SU-DHL-6 (cell line): ENCODE data around the gene RILPL1.

Experiments
- H2AFZ ChIP-seq: fragments of 200-600 bp; sonication (generic); 2 replicates; pipeline ENCODE4 v1.6.1; 2014; ENCODE audit warnings: low read depth, mild to moderate bottlenecking, moderate library complexity, mixed read lengths, antibody characterized with exemption, low read length; ENCODE audit not compliant: severe bottlenecking
- H3F3A ChIP-seq: fragments of 200-600 bp; shearing (Covaris generic); 2 replicates; pipeline ENCODE4 v1.6.0; 2016; ENCODE audit warnings: antibody characterized with exemption, mild to moderate bottlenecking; ENCODE audit not compliant: insufficient read depth
- H3K27ac ChIP-seq: fragments of 200-600 bp; sonication (generic); 2 replicates; pipeline ENCODE4 v1.5.1; 2016; ENCODE audit warnings: low read depth, mild to moderate bottlenecking, low read length, moderate library complexity, mixed read lengths
- H3K27me3 ChIP-seq: fragments of 200-600 bp; sonication (generic), shearing (Covaris generic); 2 replicates; pipeline ENCODE4 v1.6.0; 2014; ENCODE audit warnings: mild to moderate bottlenecking, low read length
- H3K36me3 ChIP-seq: fragments of 200-600 bp; sonication (generic); 2 replicates; pipeline ENCODE4 v1.6.1; 2014; ENCODE audit warnings: mild to moderate bottlenecking, low read length, mixed read lengths
- H3K4me2 ChIP-seq: fragments of 300-600, 200-600 bp; shearing (Covaris generic), sonication (generic); 2 replicates; pipeline ENCODE4 v1.6.0; 2014; ENCODE audit warnings: low read length, low read depth, mild to moderate bottlenecking; ENCODE audit not compliant: poor library complexity, severe bottlenecking
- H3K4me3 ChIP-seq: fragments of 200-600 bp; sonication (generic); 2 replicates; pipeline ENCODE4 v1.5.1; 2014; ENCODE audit warnings: antibody characterized with exemption, low read length, mild to moderate bottlenecking, mixed read lengths; ENCODE audit not compliant: insufficient read depth, poor library complexity, severe bottlenecking
- H3K79me2 ChIP-seq: fragments of 200-600 bp; sonication (generic); 2 replicates; pipeline ENCODE4 v1.6.1; 2014; ENCODE audit warnings: mild to moderate bottlenecking, low read length, moderate library complexity; ENCODE audit not compliant: insufficient read depth
- H3K9ac ChIP-seq: fragments of 200-600 bp; sonication (generic); 2 replicates; pipeline ENCODE4 v1.7.0; 2014; ENCODE audit warnings: mild to moderate bottlenecking, low read length
- H3K9me2 ChIP-seq: fragments of 200-600 bp; sonication (generic); replicated peaks from 2 replicates; pipeline ENCODE4 v1.6.1; 2014; ENCODE audit warnings: low read length; ENCODE audit not compliant: insufficient read depth
- H3K9me3 ChIP-seq: fragments of 200-600 bp; sonication (generic); 2 replicates; pipeline ENCODE4 v1.6.1; 2014; ENCODE audit warnings: low read length, mixed read lengths; ENCODE audit not compliant: insufficient read depth
- H4K20me1 ChIP-seq: fragments of 200-600 bp; sonication (generic); 2 replicates; pipeline ENCODE4 v1.6.1; 2014; ENCODE audit warnings: low read depth, mild to moderate bottlenecking, antibody characterized with exemption, low read length, moderate library complexity, mixed read lengths
- CTCF ChIP-seq: fragments of 200-600 bp; sonication (generic); IDR thresholded peaks from one replicate; pipeline ENCODE4 v1.5.1; 2017; ENCODE audit warnings: antibody characterized with exemption, mild to moderate bottlenecking, low read length, moderate library complexity; ENCODE audit not compliant: insufficient read depth, poor library complexity, severe bottlenecking
- EZH2phosphoT487 ChIP-seq: fragments of 200-600 bp; sonication (generic), shearing (Covaris generic); conservative IDR thresholded peaks from 2 replicates; pipeline ENCODE4 v1.6.1; 2018; ENCODE audit warnings: mild to moderate bottlenecking, antibody characterized with exemption, low read length, moderate library complexity, mixed read lengths

The RILPL1 gene

GRCh38 chr12:123523518-123523917 is 10.0 kb downstream of the RILPL1 start:
- no peak overlapping the region for H3K4me3 ChIP-seq
- H4K20me1 ChIP-seq, result no peaks in the 10 kb centered on the region
- H3K9ac ChIP-seq, result no peak overlapping the region
- no peaks in the 10 kb centered on the region for H3K36me3 ChIP-seq
- no peaks in the 10 kb centered on the region for H3K9me3 ChIP-seq
- H3K9me2 ChIP-seq, result no peaks in the 10 kb centered on the region
- no peaks in the 10 kb centered on the region for H3F3A ChIP-seq
- H3K27ac ChIP-seq, result no peak overlapping the region
- H3K79me2 ChIP-seq, result no peaks in the 10 kb centered on the region
- H3K27me3 ChIP-seq, result no peaks in the 10 kb centered on the region
- TF ChIP-seq EZH2phosphoT487, result no peak
- no peak for TF ChIP-seq CTCF
- H3K4me2 ChIP-seq, result no peak overlapping the region
- no peak overlapping the region for H2AFZ ChIP-seq

GRCh38 chr12:123522164-123522563 is 11.4 kb downstream of the RILPL1 start:
- H4K20me1 ChIP-seq, result no peaks in the 10 kb centered on the region
- H3K4me2 ChIP-seq, result no peak overlapping the region

GRCh38 chr12:123520567-123521474 is 12.7 kb downstream of the RILPL1 start:
- no peaks in the 10 kb centered on the region for H4K20me1 ChIP-seq
- H3K9me3 ChIP-seq, result no peaks in the 10 kb centered on the region
- no peaks in the 10 kb centered on the region for H3K27me3 ChIP-seq
- H3K79me2 ChIP-seq, result no peaks in the 10 kb centered on the region
- H2AFZ ChIP-seq, result no peak overlapping the region
- no peaks in the 10 kb centered on the region for H3F3A ChIP-seq
- H3K27ac ChIP-seq, result no peak overlapping the region
- no peak overlapping the region for H3K4me2 ChIP-seq
- no peak overlapping the region for H3K9ac ChIP-seq
- no peaks in the 10 kb centered on the region for H3K36me3 ChIP-seq
- TF ChIP-seq CTCF (no peak), EZH2phosphoT487 (no peak)
- no peaks in the 10 kb centered on the region for H3K9me2 ChIP-seq
- H3K4me3 ChIP-seq, result no peak overlapping the region

More at GRCh38 chr12:123522164-123522563, 11.4 kb downstream of the RILPL1 start:
- Histone ChIP-seq H3F3A (no peaks in the 10 kb centered on the region), H3K27ac (no peak overlapping the region), H3K36me3 (no peaks in the 10 kb centered on the region), H2AFZ (no peak overlapping the region), H3K9me2 (no peaks in the 10 kb centered on the region), H3K9ac (no peak overlapping the region), H3K27me3 (no peaks in the 10 kb centered on the region), H3K9me3 (no peaks in the 10 kb centered on the region), H3K79me2 (no peaks in the 10 kb centered on the region), H3K4me3 (no peak overlapping the region)
- no peak for TF ChIP-seq CTCF
- TF ChIP-seq EZH2phosphoT487, result no peak
